LNCAP (cell line): ENCODE data around the gene CCNJL.

ENCODE experiments used
- CTCF ChIP-seq: fragments of 450-650 bp; IDR thresholded peaks from 2 replicates; pipeline ENCODE4 v1.5.1; 2017; ENCODE audit warnings: mild to moderate bottlenecking

Gene CCNJL

GRCh38 chr5:160260006-160260775, 52.2 kb downstream of the CCNJL start:
- TF ChIP-seq CTCF: no peak

- TF ChIP-seq CTCF: no peak
These were observed 53.0 kb downstream of the CCNJL start for GRCh38 chr5:160259341-160259740.

- TF ChIP-seq CTCF: no peak
These were observed 57.7 kb downstream of the CCNJL start for GRCh38 chr5:160254706-160255105.

- TF ChIP-seq CTCF: no peak
These were observed 58.9 kb downstream of the CCNJL start for GRCh38 chr5:160253441-160253840.

GRCh38 chr5:160252916-160253315, 59.4 kb downstream of the CCNJL start:
- no peak for TF ChIP-seq CTCF

- no peak for TF ChIP-seq CTCF
These were observed 60.8 kb downstream of the CCNJL start for GRCh38 chr5:160251406-160252155.

GRCh38 chr5:160250826-160251225, 61.5 kb downstream of the CCNJL start:
- no peak for TF ChIP-seq CTCF
